ENCODE measurements around the gene CCDC28B.

DNA sequence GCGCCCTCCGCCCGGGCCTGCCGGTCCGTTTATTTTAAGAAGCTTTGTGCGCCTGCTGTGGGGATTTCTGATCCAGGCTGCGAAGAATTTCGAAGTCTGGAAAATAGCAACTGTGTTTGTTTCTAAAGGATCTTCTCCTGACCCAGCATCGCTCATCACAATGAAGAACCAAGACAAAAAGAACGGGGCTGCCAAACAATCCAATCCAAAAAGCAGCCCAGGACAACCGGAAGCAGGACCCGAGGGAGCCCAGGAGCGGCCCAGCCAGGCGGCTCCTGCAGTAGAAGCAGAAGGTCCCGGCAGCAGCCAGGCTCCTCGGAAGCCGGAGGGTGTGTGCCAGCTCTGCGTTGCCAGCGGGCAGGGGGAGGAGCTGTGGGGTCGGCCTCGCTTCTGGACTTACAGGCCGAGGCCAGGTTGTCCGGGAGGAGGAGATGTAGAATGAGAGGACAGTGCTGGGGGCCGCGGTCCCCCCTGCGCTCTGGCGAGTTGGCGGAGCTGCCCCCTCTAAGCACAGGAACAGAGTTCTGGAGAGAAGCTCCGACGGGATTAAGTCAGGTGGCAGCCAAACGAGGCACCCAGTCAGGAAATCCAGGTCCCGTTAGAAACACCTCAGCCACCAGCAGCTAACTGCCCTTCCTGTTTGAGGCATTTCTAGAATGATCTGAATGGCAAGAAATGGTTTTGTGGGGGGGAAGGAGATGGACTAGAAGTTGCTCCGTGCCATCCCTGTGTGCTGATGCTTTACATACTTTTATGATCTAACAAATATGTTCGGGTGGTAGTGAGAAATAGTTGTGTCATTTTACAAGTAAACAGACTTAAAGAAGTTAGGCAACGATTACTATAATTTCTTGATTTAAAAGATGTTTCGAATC lies 20.0 kb upstream of the CCDC28B start:
- TF ChIP-seq, protein P1, sequence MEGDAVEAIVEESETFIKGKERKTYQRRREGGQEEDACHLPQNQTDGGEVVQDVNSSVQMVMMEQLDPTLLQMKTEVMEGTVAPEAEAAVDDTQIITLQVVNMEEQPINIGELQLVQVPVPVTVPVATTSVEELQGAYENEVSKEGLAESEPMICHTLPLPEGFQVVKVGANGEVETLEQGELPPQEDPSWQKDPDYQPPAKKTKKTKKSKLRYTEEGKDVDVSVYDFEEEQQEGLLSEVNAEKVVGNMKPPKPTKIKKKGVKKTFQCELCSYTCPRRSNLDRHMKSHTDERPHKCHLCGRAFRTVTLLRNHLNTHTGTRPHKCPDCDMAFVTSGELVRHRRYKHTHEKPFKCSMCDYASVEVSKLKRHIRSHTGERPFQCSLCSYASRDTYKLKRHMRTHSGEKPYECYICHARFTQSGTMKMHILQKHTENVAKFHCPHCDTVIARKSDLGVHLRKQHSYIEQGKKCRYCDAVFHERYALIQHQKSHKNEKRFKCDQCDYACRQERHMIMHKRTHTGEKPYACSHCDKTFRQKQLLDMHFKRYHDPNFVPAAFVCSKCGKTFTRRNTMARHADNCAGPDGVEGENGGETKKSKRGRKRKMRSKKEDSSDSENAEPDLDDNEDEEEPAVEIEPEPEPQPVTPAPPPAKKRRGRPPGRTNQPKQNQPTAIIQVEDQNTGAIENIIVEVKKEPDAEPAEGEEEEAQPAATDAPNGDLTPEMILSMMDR (IDR thresholded peaks at IDR 0.05 in 4 of 5, conservative IDR thresholded peaks at IDR 0.05 in 1 of 5), result no peak
- no peak for TF ChIP-seq POLR2A (IDR thresholded peaks at IDR 0.05)
